HCT116 (cell line): ENCODE measurements around the gene USP15. TPM values are rescaled to one million over a fixed set of nuclear protein-coding genes. Genes with fewer than 3 reads are reported as not detected.

Experiments used
- ATAC-seq: fragments of 200-7000 bp; cut with Tn5 transposase; 2 replicates; pipeline ENCODE4 v1.9.1; 2020; ENCODE audit warnings: mild to moderate bottlenecking, moderate library complexity
- BruUV-seq: library from RNA; stranded (reverse); fragments of 400-500 nt; replicated peaks from 2 replicates; lab custom pipeline; 2021; lab: Mats Ljungman, UMichigan
- CTCF ChIA-PET: fragments of 300-600 bp; sonication (Branson Sonifier 250); formaldehyde crosslinking; loops from one replicate; lab custom pipeline; 2021; ENCODE audit warnings: antibody characterized with exemption; lab: Charles Lee
- POLR2A ChIA-PET: fragments of 300-600, 350-600 bp; sonication (Branson Sonifier 250); formaldehyde crosslinking; loops from one replicate; lab custom pipeline; 2021; ENCODE audit warnings: antibody characterized with exemption; lab: Charles Lee
- RAD21 ChIA-PET, 2 experiments: fragments of 300-600 bp; sonication (Branson Sonifier 250); formaldehyde crosslinking; loops; one replicate each; lab custom pipeline; 2023; ENCODE audit warnings: low total read pairs in 2 of 2; ENCODE audit not compliant: uncharacterized antibody in 2 of 2, unreplicated experiment in 2 of 2, low non-redundant PET in 1 of 2; lab: Charles Lee
- DNase-seq: peaks from one replicate; pipeline ENCODE4 v3.0.0-alpha.2; 2010; ENCODE audit warnings: low read depth, low spot score
- H2AFZ ChIP-seq: fragments of 200-600 bp; shearing (Covaris generic), sonication (generic); 2 replicates; pipeline ENCODE4 v1.6.1; 2017; ENCODE audit warnings: low read depth, mixed run types, mixed read lengths, antibody characterized with exemption, low read length; ENCODE audit not compliant: poor library complexity, severe bottlenecking
- H3K27ac ChIP-seq: 2 replicates; pipeline ENCODE4 v1.5.1; 2012; ENCODE audit warnings: low read depth, low read length
- H3K27me3 ChIP-seq: fragments of 200-600 bp; sonication (generic); 2 replicates; pipeline ENCODE4 v1.6.1; 2016; ENCODE audit warnings: mixed run types, low read length, mixed read lengths; ENCODE audit not compliant: insufficient read depth
- H3K36me3 ChIP-seq, 2 experiments: fragments of 200-500 bp in 1 of 2; fragments of 200-600 bp in 1 of 2; sonication (Bioruptor generic) in 1 of 2; sonication (generic) in 1 of 2; 2 replicates each; pipeline versions ENCODE4 v1.5.1 to v1.6.1; 2014 to 2016; ENCODE audit warnings: low read length in 2 of 2, inconsistent platforms in 1 of 2, mixed read lengths in 1 of 2, mixed run types in 1 of 2; ENCODE audit not compliant: insufficient read depth in 2 of 2, control insufficient read depth in 1 of 2
- H3K4me1 ChIP-seq, 2 experiments: fragments of 200-600 bp in 1 of 2; sonication (generic) in 1 of 2; 2 replicates each; pipeline versions ENCODE4 v1.5.1 to v1.6.1; 2012 to 2017; ENCODE audit warnings: low read length in 2 of 2, inconsistent platforms in 1 of 2, mild to moderate bottlenecking in 1 of 2, mixed read lengths in 1 of 2, mixed run types in 1 of 2, moderate library complexity in 1 of 2; ENCODE audit not compliant: insufficient read depth in 2 of 2, control insufficient read depth in 1 of 2
- H3K4me2 ChIP-seq: fragments of 200-600 bp; sonication (generic); 2 replicates; pipeline ENCODE4 v1.6.1; 2017; ENCODE audit warnings: mixed run types, low read length, mixed read lengths
- H3K4me3 ChIP-seq, 2 experiments: fragments of 200-600 bp in 1 of 2; sonication (generic) in 1 of 2; replicated peaks in 1 of 2; 2 replicates each; pipeline ENCODE4 v1.5.1; 2011 to 2016; ENCODE audit warnings: low read length in 2 of 2, control low read depth in 1 of 2, low read depth in 1 of 2, mild to moderate bottlenecking in 1 of 2, mixed read lengths in 1 of 2, mixed run types in 1 of 2
- H3K79me2 ChIP-seq: fragments of 200-600 bp; sonication (generic); 2 replicates; pipeline ENCODE4 v1.6.1; 2017; ENCODE audit warnings: mild to moderate bottlenecking, mixed run types, low read length, moderate library complexity, mixed read lengths; ENCODE audit not compliant: insufficient read depth
- H3K9ac ChIP-seq: fragments of 200-600 bp; sonication (generic); 2 replicates; pipeline ENCODE4 v1.6.1; 2016; ENCODE audit warnings: low read length, mixed read lengths
- H3K9me2 ChIP-seq: fragments of 200-600 bp; sonication (generic), shearing (Covaris generic); 2 replicates; pipeline ENCODE4 v1.6.1; 2017; ENCODE audit warnings: mixed run types, mild to moderate bottlenecking, moderate library complexity; ENCODE audit not compliant: insufficient read depth
- H3K9me3 ChIP-seq, 2 experiments: fragments of 200-500 bp in 1 of 2; fragments of 200-600 bp in 1 of 2; sonication (Bioruptor generic) in 1 of 2; sonication (generic) in 1 of 2; 2 replicates each; pipeline ENCODE4 v1.6.1; 2014 to 2017; ENCODE audit warnings: low read length in 2 of 2, mixed read lengths in 2 of 2, inconsistent platforms in 1 of 2, low read depth in 1 of 2, mild to moderate bottlenecking in 1 of 2, mixed run types in 1 of 2, moderate library complexity in 1 of 2; ENCODE audit not compliant: control insufficient read depth in 1 of 2, insufficient read depth in 1 of 2
- H4K20me1 ChIP-seq: fragments of 200-600 bp; sonication (generic), shearing (Covaris generic); 2 replicates; pipeline ENCODE4 v1.6.1; 2017; ENCODE audit warnings: mixed run types, mild to moderate bottlenecking, moderate library complexity; ENCODE audit not compliant: insufficient read depth
- CEBPB ChIP-seq: IDR thresholded peaks from 2 replicates; pipeline ENCODE4 v1.6.1; 2012; ENCODE audit warnings: low read depth
- CTCF ChIP-seq, 3 experiments: fragments of 200-600 bp in 1 of 3; sonication (generic) in 1 of 3; IDR thresholded peaks in 2 of 3; conservative IDR thresholded peaks in 1 of 3; 2 replicates each; pipeline ENCODE4 v1.5.1; 2012 to 2017; ENCODE audit warnings: low read depth in 2 of 3, low read length in 2 of 3, antibody characterized with exemption in 1 of 3, borderline replicate concordance in 1 of 3, control low read depth in 1 of 3, mild to moderate bottlenecking in 1 of 3, mixed read lengths in 1 of 3, mixed run types in 1 of 3, moderate library complexity in 1 of 3; ENCODE audit not compliant: insufficient read depth in 1 of 3
- EGR1 ChIP-seq: IDR thresholded peaks from 2 replicates; pipeline ENCODE4 v1.6.1; 2012; ENCODE audit warnings: low read depth
- EZH2 ChIP-seq: fragments of 200-600 bp; sonication (generic); IDR thresholded peaks from 2 replicates; pipeline ENCODE4 v1.6.1; 2017; ENCODE audit warnings: antibody characterized with exemption, mixed run types
- POLR2A ChIP-seq: IDR thresholded peaks from 2 replicates; pipeline ENCODE4 v1.7.0; 2011; ENCODE audit warnings: borderline replicate concordance; ENCODE audit not compliant: insufficient read depth, insufficient read length; ENCODE audit errors: extremely low read depth
- SRF ChIP-seq: IDR thresholded peaks from 2 replicates; pipeline ENCODE4 v1.6.1; 2012; ENCODE audit warnings: low read depth
- TCF7L2 ChIP-seq: IDR thresholded peaks from 2 replicates; pipeline ENCODE4 v1.7.0; 2011; ENCODE audit warnings: borderline replicate concordance, inconsistent platforms; ENCODE audit not compliant: insufficient read depth, insufficient read length; ENCODE audit errors: extremely low read depth
- ZBTB33 ChIP-seq: IDR thresholded peaks from 2 replicates; pipeline ENCODE4 v1.6.1; 2011; ENCODE audit warnings: mild to moderate bottlenecking, low read length, moderate library complexity; ENCODE audit not compliant: insufficient replicate concordance; ENCODE audit errors: extremely low read depth
- ZNF274 ChIP-seq: fragments of 200-500 bp; sonication (Bioruptor generic); IDR thresholded peaks from 2 replicates; pipeline ENCODE4 v1.6.1; 2014; ENCODE audit warnings: mild to moderate bottlenecking, low read depth, low read length, inconsistent platforms
- intact Hi-C: fragments of 100-400 bp; cut with micrococcal nuclease; formaldehyde crosslinking; loops from 2 replicates; pipeline ENCODE4 v1.10.0; 2022
- total RNA-seq: library from RNA; stranded (reverse); gene quantifications from one replicate; pipeline ENCODE4 v1.2.1, GENCODE V29; 2021; ENCODE audit not compliant: unreplicated experiment

The USP15 gene
- total RNA-seq, 1 experiment from 2014 or later: 49.5 TPM

GRCh38 chr12:62261876-62262517, 1.8 kb downstream of the USP15 start (continued):
- TF ChIP-seq ZBTB33 (no peak), EGR1 (no peak), SRF (no peak), CEBPB (no peak), TCF7L2 (no peak), CTCF (IDR thresholded peaks at IDR 0.05 in 2 of 3, conservative IDR thresholded peaks at IDR 0.05 in 1 of 3; ENCODE audit: borderline replicate concordance in 1 of 3, insufficient read depth in 1 of 3, low read depth in 2 of 3, low read length in 2 of 3) (no peak), ZNF274 (no peak)

DNA sequence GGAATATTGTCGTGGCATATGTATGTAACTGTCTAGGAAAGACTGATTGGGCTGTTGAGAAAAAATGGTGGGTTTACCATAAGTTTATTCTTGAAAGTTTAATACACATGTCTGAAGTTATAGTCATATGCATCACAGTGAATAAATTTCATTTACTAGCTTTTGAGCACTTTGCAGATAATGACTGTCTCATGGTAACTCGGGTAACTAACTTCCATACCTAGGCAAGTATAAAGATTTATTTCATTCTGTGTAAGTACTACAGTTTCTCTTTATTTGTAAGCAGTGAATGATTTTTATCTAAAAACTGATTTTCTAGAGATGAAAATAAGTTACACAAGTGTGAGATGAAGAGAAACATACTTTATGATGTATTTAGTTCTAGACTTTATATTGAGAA, 3.0 kb downstream of the USP15 start:
- no peak for ATAC-seq
- TF ChIP-seq TCF7L2: no peak
- TF ChIP-seq EZH2: no peak
- TF ChIP-seq POLR2A: no peak
- TF ChIP-seq, all 23 proteins: peak for 0
- POLR2A ChIA-PET: no interaction called here
- Histone ChIP-seq H4K20me1 (peaks cover 21% of the 10 kb centered on the region; the same call in 1 of the 2 replicates), H3K4me2 (no peak overlapping the region), H3K9me3 (no peaks in the 10 kb centered on the region), H3K9ac (no peak overlapping the region), H3K79me2 (peaks cover 80% of the 10 kb centered on the region), H3K27ac (no peak overlapping the region), H3K4me3 (no peak overlapping the region), H3K9me2 (no peaks in the 10 kb centered on the region), H2AFZ (no peak overlapping the region), H3K4me1 (peaks cover 3 to 18% of the 10 kb centered on the region in 2 experiments; a peak in 3 of 4 replicates), H3K36me3 (no peaks in the 10 kb centered on the region), H3K27me3 (no peaks in the 10 kb centered on the region)
- intact Hi-C loops: loop anchor here (10.0 kb wide), 2 partner anchors 342 to 552 kb away; no protein-coding TSS in a partner anchor
- RAD21 ChIA-PET: no interaction called here
- CTCF ChIA-PET: no interaction called here
- DNase-seq: no peak
- BruUV-seq: no TSS peak
